ENCODE results near the gene THNSL1.

DNA sequence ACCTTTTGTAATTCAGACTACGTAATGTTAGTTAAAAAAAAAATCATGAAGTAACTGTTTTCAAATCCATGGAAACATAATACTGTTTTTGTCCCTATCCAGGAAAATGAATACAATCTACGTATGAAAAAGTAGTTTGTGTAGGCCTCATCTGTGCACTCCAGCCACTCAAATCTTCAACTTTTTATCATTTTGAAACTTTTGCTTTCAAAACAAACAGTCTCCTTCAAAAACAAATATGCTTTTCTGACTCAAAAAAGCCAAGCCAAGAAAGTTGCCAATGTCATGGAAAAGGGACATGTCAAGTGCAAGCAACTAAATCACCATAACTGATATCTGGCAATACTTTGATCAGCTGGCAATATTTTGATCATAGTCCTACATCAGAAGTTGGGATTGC lies 13.1 kb downstream of the THNSL1 start:
- TF ChIP-seq, protein P1, sequence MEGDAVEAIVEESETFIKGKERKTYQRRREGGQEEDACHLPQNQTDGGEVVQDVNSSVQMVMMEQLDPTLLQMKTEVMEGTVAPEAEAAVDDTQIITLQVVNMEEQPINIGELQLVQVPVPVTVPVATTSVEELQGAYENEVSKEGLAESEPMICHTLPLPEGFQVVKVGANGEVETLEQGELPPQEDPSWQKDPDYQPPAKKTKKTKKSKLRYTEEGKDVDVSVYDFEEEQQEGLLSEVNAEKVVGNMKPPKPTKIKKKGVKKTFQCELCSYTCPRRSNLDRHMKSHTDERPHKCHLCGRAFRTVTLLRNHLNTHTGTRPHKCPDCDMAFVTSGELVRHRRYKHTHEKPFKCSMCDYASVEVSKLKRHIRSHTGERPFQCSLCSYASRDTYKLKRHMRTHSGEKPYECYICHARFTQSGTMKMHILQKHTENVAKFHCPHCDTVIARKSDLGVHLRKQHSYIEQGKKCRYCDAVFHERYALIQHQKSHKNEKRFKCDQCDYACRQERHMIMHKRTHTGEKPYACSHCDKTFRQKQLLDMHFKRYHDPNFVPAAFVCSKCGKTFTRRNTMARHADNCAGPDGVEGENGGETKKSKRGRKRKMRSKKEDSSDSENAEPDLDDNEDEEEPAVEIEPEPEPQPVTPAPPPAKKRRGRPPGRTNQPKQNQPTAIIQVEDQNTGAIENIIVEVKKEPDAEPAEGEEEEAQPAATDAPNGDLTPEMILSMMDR (IDR thresholded peaks at IDR 0.05; ENCODE audit: low read depth, low read length), result no peak
- no peak for TF ChIP-seq EZH2phosphoT487 (IDR thresholded peaks at IDR 0.05; ENCODE audit: low read depth)

All from OCI-LY3 (cell line).